Femur (tissue), 1 donor: Measurements from ENCODE around the gene TOP1.
"Not testable (repeated sequence)": the region's sequence is repeated elsewhere in the genome, so short reads cannot be mapped to it uniquely, and the experiment has no call there.

Experiments used
- DNase-seq: peaks from one replicate; pipeline ENCODE4 v3.0.0-alpha.2; 2017

The TOP1 gene

GRCh38 chr20:41095110-41095969 is 66.7 kb downstream of the TOP1 start:
- DNase-seq, result peak; percentile 70

DNA sequence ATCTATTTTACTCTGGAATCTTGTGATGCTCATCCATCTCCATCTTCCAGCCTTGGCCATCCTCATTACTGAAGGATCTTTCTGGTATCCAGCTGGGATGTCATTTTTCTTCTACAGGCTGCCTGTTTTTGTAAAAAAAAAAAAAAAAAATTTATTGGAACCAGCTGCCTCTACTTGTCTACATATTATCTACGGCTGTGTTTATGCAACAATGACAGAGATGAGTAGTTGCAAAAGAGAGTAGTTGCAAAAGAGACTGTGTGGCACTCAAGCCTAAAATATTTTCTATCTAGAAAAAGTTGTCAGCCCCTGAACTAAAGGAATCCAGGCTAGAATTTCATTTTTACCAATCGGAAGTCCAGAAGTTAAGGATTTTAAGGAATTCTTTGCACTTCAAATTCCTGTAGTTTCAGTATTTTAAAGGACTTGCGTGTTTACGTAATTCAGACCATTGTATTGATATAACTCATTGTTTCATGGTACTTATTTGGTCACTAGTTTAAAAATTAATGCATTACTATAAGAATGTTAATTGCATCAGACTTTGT is 70.2 kb downstream of the TOP1 start:
- no peak for DNase-seq

DNA sequence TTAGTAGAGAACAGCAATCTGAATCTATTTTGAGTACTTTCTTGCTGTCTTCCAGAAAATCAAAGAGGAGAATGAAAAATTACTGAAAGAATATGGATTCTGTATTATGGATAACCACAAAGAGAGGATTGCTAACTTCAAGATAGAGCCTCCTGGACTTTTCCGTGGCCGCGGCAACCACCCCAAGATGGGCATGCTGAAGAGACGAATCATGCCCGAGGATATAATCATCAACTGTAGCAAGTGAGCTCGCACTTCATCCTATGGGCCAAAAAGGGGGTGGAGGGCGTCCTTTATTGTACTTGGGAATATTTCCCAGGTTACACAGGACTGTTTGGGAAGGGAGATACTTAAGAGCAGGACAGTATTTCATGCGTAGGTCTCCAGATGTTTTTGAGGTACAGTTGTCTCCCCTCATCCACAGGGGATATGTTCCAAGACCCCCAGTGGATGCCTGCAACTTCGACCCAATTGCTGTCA is 71.4 kb downstream of the TOP1 start:
- no peak for DNase-seq

DNA sequence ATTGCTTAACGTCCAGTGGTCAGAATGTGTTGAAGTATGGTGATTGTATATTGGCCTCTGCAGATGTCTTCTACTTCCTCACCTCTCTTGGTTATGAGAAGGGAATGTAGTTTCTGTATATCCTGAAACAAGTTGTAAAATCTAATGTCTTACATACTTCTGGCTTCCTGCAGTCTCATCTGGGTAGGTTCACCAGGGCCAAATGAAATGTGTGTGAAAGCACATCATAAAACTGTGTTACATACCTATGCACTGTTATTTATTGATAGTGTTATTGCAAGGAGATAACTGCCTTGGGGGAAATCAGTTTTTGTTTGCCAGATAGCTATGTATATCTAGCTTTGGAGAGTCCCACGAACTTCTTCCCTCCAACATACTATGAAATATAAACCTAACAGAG is 73.0 kb downstream of the TOP1 start:
- no peak for DNase-seq

DNA sequence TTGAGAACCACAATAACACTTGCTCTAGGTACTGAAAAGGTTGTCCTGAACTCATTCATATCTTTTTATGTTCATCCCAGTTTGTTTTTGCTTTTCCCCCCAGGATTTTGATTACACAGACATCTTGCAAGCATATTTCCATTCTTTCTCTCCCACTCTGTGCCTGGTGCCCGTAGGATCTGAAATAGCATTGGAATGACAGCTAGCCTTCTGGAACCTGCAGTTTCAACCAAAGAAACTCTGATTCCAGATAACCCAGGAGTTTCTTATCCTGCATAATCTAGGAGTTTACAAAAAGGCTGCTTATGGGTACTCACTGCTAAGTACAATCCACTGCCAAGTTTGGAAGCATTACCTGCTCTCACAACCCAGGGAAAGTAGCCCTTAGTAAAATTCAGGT is 79.9 kb downstream of the TOP1 start:
- DNase-seq, result no peak

- DNase-seq, result no peak
Observed at GRCh38 chr20:41110012-41110411, 81.4 kb downstream of the TOP1 start.

GRCh38 chr20:41110930-41111577 is 82.4 kb downstream of the TOP1 start:
- DNase-seq, result no peak

- DNase-seq, result no peak
Observed at GRCh38 chr20:41111578-41111951, 82.9 kb downstream of the TOP1 start.

DNA sequence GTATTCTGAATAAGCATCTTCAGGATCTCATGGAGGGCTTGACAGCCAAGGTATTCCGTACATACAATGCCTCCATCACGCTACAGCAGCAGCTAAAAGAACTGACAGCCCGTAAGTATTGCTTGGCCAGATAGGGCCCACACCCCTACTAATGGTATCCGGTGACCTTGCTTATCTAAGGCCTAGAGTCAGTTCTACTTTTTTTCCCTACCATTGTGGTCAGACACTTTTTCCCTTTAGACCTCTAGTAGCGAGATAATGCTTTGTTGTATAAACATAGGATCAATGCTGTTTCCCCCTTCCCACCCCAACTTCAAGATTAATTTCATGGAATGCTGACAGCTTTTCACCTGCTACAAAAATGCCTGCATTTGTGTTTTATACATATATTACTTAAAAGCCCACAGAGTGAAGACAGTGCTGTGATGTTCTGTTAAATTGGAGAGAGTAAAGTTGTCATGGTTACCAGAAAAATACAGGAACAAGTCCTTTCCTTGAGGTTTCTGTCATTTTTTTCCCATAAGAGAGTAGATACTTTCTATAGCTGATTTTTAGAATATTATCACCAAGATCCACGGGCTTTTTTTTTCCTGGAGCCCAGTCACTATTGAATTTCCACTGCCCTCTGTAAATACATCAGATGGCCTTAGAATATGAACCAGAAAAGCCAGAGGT is 87.8 kb downstream of the TOP1 start:
- no peak for DNase-seq

DNA sequence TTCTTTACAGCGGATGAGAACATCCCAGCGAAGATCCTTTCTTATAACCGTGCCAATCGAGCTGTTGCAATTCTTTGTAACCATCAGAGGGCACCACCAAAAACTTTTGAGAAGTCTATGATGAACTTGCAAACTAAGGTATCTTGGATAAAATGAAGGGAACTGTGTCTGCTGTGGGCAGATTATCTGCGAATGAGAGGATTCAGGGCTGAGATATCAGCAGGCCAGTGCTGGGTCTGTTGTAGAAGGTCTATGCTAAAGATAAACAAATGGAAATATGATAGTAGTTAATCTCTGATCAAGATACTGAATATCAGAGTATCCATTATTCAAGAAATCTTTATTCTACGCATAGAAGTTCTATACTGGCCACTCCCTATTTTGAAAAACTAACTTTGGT is 89.5 kb downstream of the TOP1 start:
- not testable (repeated sequence) for DNase-seq

DNA sequence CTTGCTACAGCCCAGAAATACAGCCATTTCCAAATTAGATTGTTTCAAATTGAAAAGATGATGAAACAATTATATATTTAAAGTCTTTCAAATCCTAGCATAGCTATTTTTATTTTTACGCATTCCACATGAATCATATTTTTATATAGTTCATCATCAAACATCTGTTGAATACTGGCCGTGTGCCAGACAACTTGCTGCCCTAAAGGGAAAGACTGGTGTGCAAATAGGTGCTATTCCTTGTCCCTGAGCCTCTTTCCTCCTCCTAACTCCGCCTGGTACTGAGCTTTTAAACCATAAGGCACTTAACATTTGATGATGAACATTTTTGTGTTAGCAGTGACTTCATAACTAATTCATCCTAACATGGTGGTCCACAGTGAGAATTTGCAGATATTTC is 90.0 kb downstream of the TOP1 start:
- DNase-seq, result no peak

DNA sequence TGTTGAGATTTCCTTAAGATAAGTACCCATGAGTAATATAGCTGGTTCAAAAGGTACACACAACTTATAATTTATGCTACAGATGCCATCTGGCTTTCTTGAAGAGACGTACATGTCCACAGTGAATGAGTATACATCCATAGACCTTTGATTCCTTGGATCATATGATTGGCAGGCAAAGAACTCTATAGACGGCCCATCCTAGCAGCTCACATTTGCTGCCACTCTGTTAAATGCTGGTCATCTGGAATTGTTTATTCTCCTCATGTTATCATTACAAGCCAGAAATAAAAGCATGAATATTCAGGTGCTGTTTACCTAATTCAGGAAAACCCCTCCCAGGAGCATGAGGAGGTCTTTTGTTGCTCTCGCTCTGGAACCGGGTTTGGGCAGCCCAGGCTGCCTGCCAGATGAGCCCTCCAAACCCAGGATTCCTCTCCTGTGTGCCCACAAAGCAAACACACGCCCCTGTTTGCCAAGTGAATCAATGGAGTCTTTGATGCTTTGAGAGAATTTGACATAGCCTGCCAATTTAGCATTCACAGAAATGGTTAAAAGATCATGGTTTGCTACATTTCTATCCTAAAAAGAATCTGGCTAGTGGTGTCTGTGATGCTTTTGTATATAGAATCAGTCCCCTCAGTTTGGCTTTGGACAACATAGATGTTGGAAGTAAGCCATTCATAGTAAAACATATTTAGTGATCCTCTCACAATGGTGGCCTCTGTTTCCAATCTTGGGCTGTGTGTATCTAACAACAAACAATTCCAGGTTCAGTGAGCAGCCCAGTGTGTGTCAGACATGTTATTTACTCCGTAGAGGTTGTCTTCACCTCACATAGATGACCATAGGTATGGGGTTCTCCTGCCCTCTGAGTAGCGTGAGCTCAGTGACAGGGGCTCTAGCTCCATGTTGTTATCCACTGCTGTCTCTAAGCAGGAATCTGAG is 91.3 kb downstream of the TOP1 start:
- DNase-seq, result peak; percentile 51

DNA sequence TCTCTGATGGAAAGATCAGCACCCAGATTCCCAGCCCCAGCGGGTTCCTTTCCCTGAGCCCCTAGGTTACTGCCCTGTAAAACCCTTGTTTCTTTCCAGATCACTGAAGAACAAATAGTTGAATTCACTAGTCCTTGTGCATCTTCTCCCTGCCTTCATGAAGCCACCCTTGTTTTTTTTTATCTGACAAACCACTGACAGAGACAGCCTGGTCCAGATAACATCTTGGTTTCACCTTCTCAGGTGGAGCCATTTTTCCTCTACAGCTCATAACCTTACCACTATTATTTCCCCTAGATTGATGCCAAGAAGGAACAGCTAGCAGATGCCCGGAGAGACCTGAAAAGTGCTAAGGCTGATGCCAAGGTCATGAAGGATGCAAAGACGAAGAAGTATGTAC is 92.8 kb downstream of the TOP1 start:
- no peak for DNase-seq

GRCh38 chr20:41123631-41124030 is 95.0 kb downstream of the TOP1 start:
- DNase-seq, result no peak

- no peak for DNase-seq
Observed at GRCh38 chr20:41124451-41125094, 96.0 kb downstream of the TOP1 start.

DNA sequence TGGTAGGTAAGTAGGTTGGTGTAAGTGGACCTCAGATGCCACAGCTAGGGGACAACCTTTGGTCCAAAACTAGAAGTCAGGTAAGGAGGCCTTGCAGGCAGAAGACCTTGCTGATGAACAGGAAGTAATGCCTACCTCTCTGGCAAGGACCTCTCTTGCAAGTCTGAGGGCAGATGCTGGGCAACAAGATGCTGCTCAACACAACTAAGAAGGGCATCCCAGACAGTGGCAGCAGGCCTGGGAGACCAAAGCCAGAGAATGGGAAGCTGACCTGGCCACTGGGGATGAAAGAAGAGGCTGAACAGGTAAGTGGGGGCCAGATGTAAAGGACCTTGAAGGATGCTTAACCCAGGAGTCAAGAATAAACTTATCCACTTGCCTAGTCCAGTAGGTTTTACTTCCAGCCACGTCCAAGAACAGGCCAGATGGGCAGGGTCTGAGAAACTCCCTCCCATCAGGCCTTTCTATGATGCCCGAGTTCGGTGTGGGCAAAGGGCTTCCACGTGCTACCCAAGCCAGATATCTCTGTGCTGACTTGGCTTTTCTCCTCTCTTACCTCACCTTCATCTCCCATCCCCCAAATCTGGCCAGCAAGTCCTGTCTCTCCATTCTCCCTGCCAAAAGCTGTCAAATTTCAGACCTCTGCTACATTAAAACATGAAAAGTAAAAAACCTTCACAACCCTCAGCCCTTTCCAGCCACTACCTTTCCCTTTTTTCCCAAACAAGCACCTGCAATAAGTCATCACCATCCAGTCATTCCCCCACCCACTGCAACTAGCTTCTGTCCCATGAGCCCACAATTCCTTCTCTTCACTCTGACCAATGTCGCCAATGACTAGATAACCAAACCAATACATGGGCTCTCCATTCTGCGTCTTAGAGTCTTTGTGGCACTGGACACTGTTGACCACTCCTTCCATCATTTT is 97.2 kb downstream of the TOP1 start:
- DNase-seq, result no peak

- DNase-seq, result no peak
Observed at GRCh38 chr20:41126719-41127118, 98.1 kb downstream of the TOP1 start.

GRCh38 chr20:41128317-41128716 is 99.7 kb downstream of the TOP1 start:
- DNase-seq, result not testable (repeated sequence)

DNA sequence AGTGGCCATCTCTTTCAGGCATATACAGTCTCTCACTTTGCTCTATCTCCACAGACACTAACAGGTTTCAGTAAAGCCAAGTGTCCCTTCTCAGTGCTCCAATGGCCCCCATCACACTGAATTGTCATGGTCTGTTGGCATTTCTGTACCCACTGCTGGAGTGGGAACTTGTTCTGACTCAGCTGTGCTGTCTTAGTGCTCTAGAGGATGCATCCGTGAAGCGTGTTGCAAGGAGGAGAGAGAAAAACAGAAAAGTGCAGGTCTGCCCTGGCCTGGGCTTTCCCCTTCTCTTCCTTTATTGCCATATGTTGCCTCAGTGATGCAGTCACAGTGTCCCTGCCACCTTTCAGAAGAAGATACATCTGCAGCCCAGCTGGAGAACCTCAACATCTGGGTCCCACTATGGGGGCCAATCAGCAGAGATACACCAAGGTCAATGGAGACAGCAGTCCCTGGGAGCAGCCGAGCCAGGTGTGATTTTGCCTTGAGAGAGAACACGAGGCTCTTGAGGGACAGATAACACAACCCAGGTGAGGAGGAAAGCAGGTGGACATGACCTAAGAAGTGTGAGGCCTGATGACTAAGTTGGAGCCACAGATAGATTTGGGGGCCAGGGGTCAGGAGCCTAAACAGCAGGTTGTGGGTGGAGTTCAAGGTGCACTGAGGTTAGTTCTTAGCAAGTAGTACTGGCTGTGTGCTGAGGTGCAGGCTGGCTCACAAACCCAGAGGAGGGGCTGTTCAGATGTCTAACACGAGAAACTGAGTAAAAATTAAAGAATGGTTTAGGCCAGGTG is 103.2 kb downstream of the TOP1 start:
- no peak for DNase-seq

- not testable (repeated sequence) for DNase-seq
Observed at GRCh38 chr20:41132388-41132775, 103.8 kb downstream of the TOP1 start.
